Measurements from ENCODE around the gene PYCARD.

Gene PYCARD

DNA sequence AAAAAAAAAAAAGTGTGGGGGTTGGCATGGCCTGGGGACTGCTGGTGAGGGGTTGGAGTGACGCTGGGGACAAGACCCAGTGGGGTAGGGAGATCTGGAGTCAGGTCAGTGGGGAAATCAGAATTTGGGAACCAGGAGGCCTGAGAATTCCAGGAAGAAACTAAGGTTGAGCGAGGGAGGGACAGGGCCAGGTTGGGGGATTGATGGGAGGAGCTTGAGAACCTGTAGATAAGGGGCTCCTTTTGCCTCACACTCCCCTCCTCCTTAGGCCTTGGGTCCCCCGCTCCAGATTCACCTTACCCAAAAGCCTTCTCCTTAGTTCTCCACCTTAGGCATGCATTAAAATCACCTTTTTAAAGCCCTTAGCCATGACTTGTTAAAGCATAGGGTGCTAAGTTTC lies 22.6 kb upstream of the PYCARD start:
- Histone ChIP-seq H3K79me1 (ENCODE audit: low read length) (no peaks in the 10 kb centered on the region), H3K27me3 (ENCODE audit: insufficient read depth, low read length, poor library complexity) (no peaks in the 10 kb centered on the region), H3K56ac (ENCODE audit: low read length) (no peak overlapping the region), H2BK5ac (ENCODE audit: low read length) (no peak overlapping the region), H4K8ac (ENCODE audit: low read depth, low read length) (no peak overlapping the region), H3K4me3 (ENCODE audit: low read length) (no peak overlapping the region), H3K4ac (ENCODE audit: low read depth, low read length) (no peak overlapping the region), H3K9ac (ENCODE audit: low read length) (no peak overlapping the region), H3K23ac (ENCODE audit: low read length) (no peak overlapping the region), H3K18ac (ENCODE audit: low read length) (no peak overlapping the region), H4K5ac (ENCODE audit: low read length) (no peak overlapping the region), H3K4me1 (ENCODE audit: control insufficient read depth, low read depth, low read length) (no peaks in the 10 kb centered on the region), H2BK15ac (replicated peaks; ENCODE audit: low read depth) (no peak overlapping the region), H2AK5ac (ENCODE audit: low read length) (no peak overlapping the region), H3K36me3 (ENCODE audit: control insufficient read depth, insufficient read depth, low read length) (no peaks in the 10 kb centered on the region), H3K4me2 (ENCODE audit: low read length) (no peak overlapping the region), H3K27ac (ENCODE audit: low read depth, low read length) (no peak overlapping the region), H2BK120ac (ENCODE audit: low read depth, low read length) (no peak overlapping the region), H3K79me2 (ENCODE audit: control insufficient read depth, insufficient read depth, low read length) (no peaks in the 10 kb centered on the region)
- DNase-seq: no peak
- WGBS (ENCODE audit: extremely low coverage, insufficient coverage, low lambda C conversion rate): no CpG with 5 or more reads among the region's 3 CpGs

DNA sequence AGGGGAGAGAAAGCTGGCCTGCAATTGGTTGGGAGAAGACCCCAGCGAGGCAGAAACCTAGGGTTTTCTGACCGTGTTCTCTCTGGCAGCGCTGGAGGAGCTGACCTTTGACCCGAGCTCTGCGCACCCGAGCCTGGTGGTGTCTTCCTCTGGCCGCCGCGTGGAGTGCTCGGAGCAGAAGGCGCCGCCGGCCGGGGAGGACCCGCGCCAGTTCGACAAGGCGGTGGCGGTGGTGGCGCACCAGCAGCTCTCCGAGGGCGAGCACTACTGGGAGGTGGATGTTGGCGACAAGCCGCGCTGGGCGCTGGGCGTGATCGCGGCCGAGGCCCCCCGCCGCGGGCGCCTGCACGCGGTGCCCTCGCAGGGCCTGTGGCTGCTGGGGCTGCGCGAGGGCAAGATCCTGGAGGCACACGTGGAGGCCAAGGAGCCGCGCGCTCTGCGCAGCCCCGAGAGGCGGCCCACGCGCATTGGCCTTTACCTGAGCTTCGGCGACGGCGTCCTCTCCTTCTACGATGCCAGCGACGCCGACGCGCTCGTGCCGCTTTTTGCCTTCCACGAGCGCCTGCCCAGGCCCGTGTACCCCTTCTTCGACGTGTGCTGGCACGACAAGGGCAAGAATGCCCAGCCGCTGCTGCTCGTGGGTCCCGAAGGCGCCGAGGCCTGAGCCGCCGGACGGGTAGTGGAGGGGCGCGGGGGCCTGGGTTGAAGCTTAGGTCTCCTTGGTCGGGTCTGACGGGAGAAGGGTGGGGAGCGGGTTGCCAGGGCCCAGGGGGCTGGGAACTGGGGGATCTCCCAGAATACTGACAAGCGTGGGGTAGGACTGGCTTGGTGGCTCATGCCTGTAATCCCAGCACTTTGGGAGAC lies 21.8 kb upstream of the PYCARD start:
- no peak overlapping the region for H4K8ac ChIP-seq (ENCODE audit: low read depth, low read length)
- H3K79me1 ChIP-seq (ENCODE audit: low read length): no peaks in the 10 kb centered on the region
- H3K36me3 ChIP-seq (ENCODE audit: control insufficient read depth, insufficient read depth, low read length): no peaks in the 10 kb centered on the region
- H3K4me1 ChIP-seq (ENCODE audit: control insufficient read depth, low read depth, low read length): no peaks in the 10 kb centered on the region
- no peak overlapping the region for H3K9ac ChIP-seq (ENCODE audit: low read length)
- DNase-seq: no peak
- H2BK15ac ChIP-seq (replicated peaks; ENCODE audit: low read depth): no peak overlapping the region
- no peak overlapping the region for H3K23ac ChIP-seq (ENCODE audit: low read length)
- H2BK5ac ChIP-seq (ENCODE audit: low read length): no peak overlapping the region
- no peak overlapping the region for H3K27ac ChIP-seq (ENCODE audit: low read depth, low read length)
- no peak overlapping the region for H2AK5ac ChIP-seq (ENCODE audit: low read length)
- H2BK120ac ChIP-seq (ENCODE audit: low read depth, low read length): no peak overlapping the region
- no peak overlapping the region for H3K4me3 ChIP-seq (ENCODE audit: low read length)
- no peaks in the 10 kb centered on the region for H3K79me2 ChIP-seq (ENCODE audit: control insufficient read depth, insufficient read depth, low read length)
- H3K18ac ChIP-seq (ENCODE audit: low read length): no peak overlapping the region
- H3K27me3 ChIP-seq (ENCODE audit: insufficient read depth, low read length, poor library complexity): no peaks in the 10 kb centered on the region
- H3K56ac ChIP-seq (ENCODE audit: low read length): no peak overlapping the region
- no peak overlapping the region for H3K4me2 ChIP-seq (ENCODE audit: low read length)
- H3K4ac ChIP-seq (ENCODE audit: low read depth, low read length): no peak overlapping the region
- no peak overlapping the region for H4K5ac ChIP-seq (ENCODE audit: low read length)
- WGBS (ENCODE audit: extremely low coverage, insufficient coverage, low lambda C conversion rate): no CpG with 5 or more reads among the region's 80 CpGs

DNA sequence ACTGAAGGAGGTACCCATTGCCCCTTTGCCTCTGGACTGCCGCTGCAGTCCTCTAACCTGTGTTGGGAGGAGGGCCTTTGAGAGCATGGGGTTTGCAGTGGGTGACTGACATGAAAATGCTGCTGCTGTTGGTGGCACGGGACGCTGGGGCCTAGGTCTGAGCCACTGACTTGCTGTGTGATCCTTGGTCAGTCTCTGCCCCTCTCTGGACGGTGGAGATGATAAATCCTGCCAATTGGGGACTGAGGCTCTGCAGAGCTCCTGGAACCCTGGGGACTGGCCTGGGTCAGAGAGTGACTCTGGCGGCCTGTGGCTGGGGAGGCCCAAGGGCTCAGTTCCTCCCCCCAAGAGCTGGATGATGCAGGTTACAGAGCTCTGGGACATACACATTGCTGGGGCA lies 20.5 kb upstream of the PYCARD start:
- DNase-seq: no peak
- H3K4ac ChIP-seq (ENCODE audit: low read depth, low read length): no peak overlapping the region
- no peak overlapping the region for H2BK5ac ChIP-seq (ENCODE audit: low read length)

DNA sequence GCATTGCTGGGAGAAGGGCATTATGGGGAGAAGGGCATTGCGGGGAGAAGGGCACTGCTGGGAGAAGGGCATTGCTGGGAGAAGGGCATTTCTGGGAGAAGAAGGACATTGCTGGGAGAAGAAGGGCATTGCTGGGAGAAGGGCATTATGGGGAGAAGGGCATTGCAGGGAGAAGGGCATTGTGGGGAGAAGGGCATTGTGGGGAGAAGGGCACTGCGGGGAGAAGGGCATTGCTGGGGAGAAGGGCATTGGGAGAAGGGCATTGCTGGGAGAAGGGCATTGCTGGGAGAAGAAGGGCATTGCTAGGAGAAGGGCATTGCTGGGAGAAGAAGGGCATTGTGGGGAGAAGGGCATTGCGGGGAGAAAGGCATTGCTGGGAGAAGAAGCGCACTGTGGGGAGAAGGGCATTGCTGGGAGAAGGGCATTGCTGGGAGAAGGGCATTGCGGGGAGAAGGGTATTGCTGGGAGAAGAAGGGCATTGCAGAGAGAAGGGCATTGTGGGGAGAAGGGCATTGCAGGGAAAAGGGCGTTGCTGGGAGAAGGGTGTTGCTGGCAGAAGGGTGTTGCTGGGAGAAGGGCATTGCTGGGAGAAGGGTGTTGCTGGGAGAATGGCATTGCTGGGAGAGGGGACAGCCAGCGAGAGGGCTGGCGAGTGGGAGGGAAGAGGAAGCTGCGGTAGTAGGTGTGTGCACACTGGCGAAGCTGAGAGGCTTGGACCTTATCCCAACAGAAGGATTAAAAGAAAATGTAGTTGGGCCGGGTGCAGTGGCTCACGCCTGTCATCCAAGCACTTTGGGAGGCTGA lies 19.0 kb upstream of the PYCARD start:
- Histone ChIP-seq H4K8ac (ENCODE audit: low read depth, low read length) (no peak overlapping the region), H2AK5ac (ENCODE audit: low read length) (no peak overlapping the region), H3K4me1 (ENCODE audit: control insufficient read depth, low read depth, low read length) (no peaks in the 10 kb centered on the region), H2BK120ac (ENCODE audit: low read depth, low read length) (no peak overlapping the region), H3K27me3 (ENCODE audit: insufficient read depth, low read length, poor library complexity) (peaks cover 5% of the 10 kb centered on the region), H3K79me2 (ENCODE audit: control insufficient read depth, insufficient read depth, low read length) (no peaks in the 10 kb centered on the region), H2BK5ac (ENCODE audit: low read length) (no peak overlapping the region), H3K4me3 (ENCODE audit: low read length) (no peak overlapping the region), H3K56ac (ENCODE audit: low read length) (no peak overlapping the region), H3K4me2 (ENCODE audit: low read length) (no peak overlapping the region), H3K23ac (ENCODE audit: low read length) (no peak overlapping the region), H3K27ac (ENCODE audit: low read depth, low read length) (no peak overlapping the region), H4K5ac (ENCODE audit: low read length) (no peak overlapping the region), H3K9ac (ENCODE audit: low read length) (no peak overlapping the region), H3K79me1 (ENCODE audit: low read length) (no peaks in the 10 kb centered on the region), H2BK15ac (replicated peaks; ENCODE audit: low read depth) (no peak overlapping the region), H3K4ac (ENCODE audit: low read depth, low read length) (no peak overlapping the region), H3K18ac (ENCODE audit: low read length) (no peak overlapping the region), H3K36me3 (ENCODE audit: control insufficient read depth, insufficient read depth, low read length) (no peaks in the 10 kb centered on the region)
- no peak for DNase-seq
- no CpG with 5 or more reads among the region's 12 CpGs for WGBS (ENCODE audit: extremely low coverage, insufficient coverage, low lambda C conversion rate)

More for the DNA sequence above, 20.5 kb upstream of the PYCARD start:
- Histone ChIP-seq H3K18ac (ENCODE audit: low read length) (no peak overlapping the region), H3K56ac (ENCODE audit: low read length) (no peak overlapping the region), H3K36me3 (ENCODE audit: control insufficient read depth, insufficient read depth, low read length) (no peaks in the 10 kb centered on the region), H4K5ac (ENCODE audit: low read length) (no peak overlapping the region), H3K27me3 (ENCODE audit: insufficient read depth, low read length, poor library complexity) (no peaks in the 10 kb centered on the region), H4K8ac (ENCODE audit: low read depth, low read length) (no peak overlapping the region), H3K9ac (ENCODE audit: low read length) (no peak overlapping the region), H3K79me2 (ENCODE audit: control insufficient read depth, insufficient read depth, low read length) (no peaks in the 10 kb centered on the region), H2BK15ac (replicated peaks; ENCODE audit: low read depth) (no peak overlapping the region), H2BK120ac (ENCODE audit: low read depth, low read length) (no peak overlapping the region), H3K79me1 (ENCODE audit: low read length) (no peaks in the 10 kb centered on the region), H3K23ac (ENCODE audit: low read length) (no peak overlapping the region), H3K27ac (ENCODE audit: low read depth, low read length) (no peak overlapping the region), H3K4me3 (ENCODE audit: low read length) (no peak overlapping the region), H3K4me1 (ENCODE audit: control insufficient read depth, low read depth, low read length) (no peaks in the 10 kb centered on the region), H2AK5ac (ENCODE audit: low read length) (no peak overlapping the region), H3K4me2 (ENCODE audit: low read length) (no peak overlapping the region)
- WGBS (ENCODE audit: extremely low coverage, insufficient coverage, low lambda C conversion rate): no CpG with 5 or more reads among the region's 5 CpGs

DNA sequence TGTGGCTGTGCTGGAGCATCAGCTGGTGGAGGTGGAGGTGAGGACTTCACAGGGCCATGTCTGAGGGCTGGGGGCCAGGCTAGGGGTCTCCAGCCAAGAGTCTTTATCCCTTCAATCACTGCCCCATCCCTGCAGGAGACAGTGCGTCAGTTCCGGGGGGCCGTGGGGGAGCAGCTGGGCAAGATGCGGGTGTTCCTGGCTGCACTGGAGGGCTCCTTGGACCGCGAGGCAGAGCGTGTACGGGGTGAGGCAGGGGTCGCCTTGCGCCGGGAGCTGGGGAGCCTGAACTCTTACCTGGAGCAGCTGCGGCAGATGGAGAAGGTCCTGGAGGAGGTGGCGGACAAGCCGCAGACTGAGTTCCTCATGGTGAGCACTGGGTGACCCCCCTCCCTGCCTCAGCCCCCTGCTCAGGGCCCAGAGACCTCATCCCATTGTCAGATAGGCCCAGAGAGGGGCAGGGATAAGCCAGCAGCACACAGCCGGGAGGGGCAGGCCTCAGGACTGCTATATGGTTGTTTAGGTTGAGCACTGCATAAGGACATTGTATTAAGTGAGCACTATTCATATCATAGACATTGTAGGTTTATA lies 16.7 kb upstream of the PYCARD start:
- Histone ChIP-seq H2BK15ac (replicated peaks; ENCODE audit: low read depth) (no peak overlapping the region), H4K5ac (ENCODE audit: low read length) (no peak overlapping the region), H3K4ac (ENCODE audit: low read depth, low read length) (no peak overlapping the region), H2BK5ac (ENCODE audit: low read length) (no peak overlapping the region), H3K79me2 (ENCODE audit: control insufficient read depth, insufficient read depth, low read length) (no peaks in the 10 kb centered on the region), H2BK120ac (ENCODE audit: low read depth, low read length) (no peak overlapping the region), H3K36me3 (ENCODE audit: control insufficient read depth, insufficient read depth, low read length) (no peaks in the 10 kb centered on the region), H3K27ac (ENCODE audit: low read depth, low read length) (no peak overlapping the region), H3K9ac (ENCODE audit: low read length) (no peak overlapping the region), H3K4me1 (ENCODE audit: control insufficient read depth, low read depth, low read length) (no peaks in the 10 kb centered on the region), H3K4me2 (ENCODE audit: low read length) (no peak overlapping the region), H3K4me3 (ENCODE audit: low read length) (no peak overlapping the region), H3K27me3 (ENCODE audit: insufficient read depth, low read length, poor library complexity) (peaks cover 13% of the 10 kb centered on the region), H3K56ac (ENCODE audit: low read length) (no peak overlapping the region), H3K18ac (ENCODE audit: low read length) (no peak overlapping the region), H4K8ac (ENCODE audit: low read depth, low read length) (no peak overlapping the region), H3K79me1 (ENCODE audit: low read length) (no peaks in the 10 kb centered on the region), H2AK5ac (ENCODE audit: low read length) (no peak overlapping the region), H3K23ac (ENCODE audit: low read length) (no peak overlapping the region)
- no peak for DNase-seq
- no CpG with 5 or more reads among the region's 15 CpGs for WGBS (ENCODE audit: extremely low coverage, insufficient coverage, low lambda C conversion rate)
